IPS-NIHi11 (cell line): ENCODE measurements around the gene HYCC2.
"Not testable (repeated sequence)": the region's sequence is repeated elsewhere in the genome, so short reads cannot be mapped to it uniquely, and the experiment has no call there.

ENCODE experiments used
- DNase-seq: peaks from one replicate; pipeline ENCODE4 v3.0.0; 2012; ENCODE audit warnings: mixed read lengths, low spot score

HYCC2 gene

GRCh38 chr2:201070948-201071478, 458 bp downstream of the HYCC2 start:
- no peak for DNase-seq

DNA sequence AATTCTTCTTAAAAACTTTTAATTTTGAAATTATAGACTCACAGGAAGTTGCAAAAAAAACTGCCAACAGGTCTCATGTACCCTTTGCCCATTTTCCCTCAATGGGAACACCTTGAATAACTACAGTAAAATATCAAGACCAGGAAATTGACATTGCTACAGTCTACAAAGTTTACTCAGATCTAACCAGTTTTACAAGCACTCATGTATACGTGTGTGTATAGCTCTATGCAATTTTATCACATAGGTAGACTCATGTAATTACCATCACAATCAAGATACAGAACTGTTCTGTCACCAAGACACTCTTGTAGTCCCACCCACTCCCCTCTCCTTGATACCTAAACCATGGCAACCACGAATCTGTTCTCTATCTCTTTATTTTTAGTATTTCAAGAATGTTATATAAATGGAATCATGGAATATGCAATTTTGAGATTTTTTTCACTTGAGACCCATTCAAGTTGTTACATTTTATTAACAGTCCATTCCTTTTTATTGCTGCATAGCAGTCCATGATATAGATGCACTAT, 6.6 kb downstream of the HYCC2 start:
- no peak for DNase-seq

DNA sequence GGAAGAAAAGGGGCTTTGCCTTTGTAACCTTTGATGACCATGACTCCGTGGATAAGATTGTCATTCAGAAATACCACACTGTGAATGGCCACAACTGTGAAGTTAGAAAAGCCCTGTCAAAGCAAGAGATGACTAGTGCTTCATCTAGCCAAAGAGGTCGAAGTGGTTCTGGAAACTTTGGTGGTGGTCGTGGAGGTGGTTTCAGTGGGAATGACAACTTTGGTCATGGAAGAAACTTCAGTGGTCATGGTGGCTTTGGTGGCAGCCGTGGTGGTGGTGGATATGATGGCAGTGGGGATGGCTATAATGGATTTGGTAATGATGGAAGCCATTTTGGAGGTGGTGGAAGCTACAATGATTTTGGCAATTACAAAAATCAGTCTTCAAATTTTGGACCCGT, 8.0 kb downstream of the HYCC2 start:
- not testable (repeated sequence) for DNase-seq

- DNase-seq, result no peak
Measured at GRCh38 chr2:201059961-201060755, 11.3 kb downstream of the HYCC2 start.

- DNase-seq, result no peak
Measured at GRCh38 chr2:201058914-201059313, 12.6 kb downstream of the HYCC2 start.

DNA sequence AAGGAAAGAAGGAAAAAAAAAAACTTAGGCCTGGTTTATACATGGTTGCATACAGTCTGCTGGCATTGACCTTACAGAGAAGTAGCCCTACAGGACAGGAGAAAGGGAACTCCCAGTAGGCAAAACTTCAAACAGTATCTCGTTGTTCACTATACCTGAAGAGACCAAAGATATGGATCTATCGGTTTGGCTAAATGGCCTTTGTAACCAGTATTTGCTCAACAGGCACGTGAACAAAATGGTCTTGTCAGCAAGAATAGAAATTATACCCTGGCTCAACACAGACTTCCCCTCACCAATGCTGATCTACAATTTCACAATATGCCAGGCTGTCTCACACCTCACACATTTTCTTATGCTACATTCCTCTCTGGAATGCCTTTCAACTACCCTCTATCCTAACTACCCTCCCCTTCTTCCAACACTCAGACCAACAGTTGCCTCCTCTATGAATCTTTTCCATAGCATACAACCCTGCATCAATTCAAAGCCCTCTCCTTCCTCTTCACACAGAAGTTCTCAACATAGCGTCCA, 13.7 kb downstream of the HYCC2 start:
- DNase-seq, result no peak

DNA sequence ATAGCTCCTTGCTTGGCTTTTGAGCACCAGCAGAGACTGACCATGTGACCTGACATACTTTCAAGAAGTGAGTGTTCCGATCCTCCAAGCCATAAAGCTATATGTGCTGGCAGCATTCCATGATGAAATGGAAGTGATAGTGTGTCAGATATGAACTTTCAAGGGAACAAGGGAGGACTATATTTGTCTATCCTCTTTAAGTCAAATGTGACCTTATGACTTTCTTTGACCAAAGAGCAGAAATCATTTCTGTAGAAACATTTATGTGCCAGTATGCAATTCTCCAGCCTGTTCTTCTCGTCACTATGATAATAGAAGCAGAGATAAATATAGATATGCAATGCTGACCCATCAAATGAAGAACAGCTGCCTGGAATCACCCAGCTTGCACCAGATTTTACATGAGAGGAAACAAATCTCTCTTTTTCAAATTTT, 14.4 kb downstream of the HYCC2 start:
- DNase-seq, result no peak

DNA sequence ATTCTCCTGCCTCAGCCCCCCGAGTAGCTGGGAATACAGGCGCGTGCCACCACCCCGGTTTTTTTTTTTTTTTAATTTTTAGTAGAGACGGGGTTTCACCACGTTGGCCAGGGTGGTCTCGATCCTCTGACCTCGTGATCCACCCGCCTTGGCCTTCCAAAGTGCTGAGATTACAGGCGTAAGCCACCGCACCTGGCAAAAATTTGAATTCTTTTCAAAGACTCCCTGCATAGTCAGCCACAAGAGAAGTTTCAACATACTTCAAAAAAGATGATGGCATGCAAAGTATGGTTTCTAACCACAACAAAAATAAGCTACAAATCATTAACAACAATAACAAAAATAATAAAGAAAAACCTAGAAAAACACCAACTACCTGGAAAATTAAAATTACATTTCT, 22.0 kb downstream of the HYCC2 start:
- DNase-seq, result no peak

DNA sequence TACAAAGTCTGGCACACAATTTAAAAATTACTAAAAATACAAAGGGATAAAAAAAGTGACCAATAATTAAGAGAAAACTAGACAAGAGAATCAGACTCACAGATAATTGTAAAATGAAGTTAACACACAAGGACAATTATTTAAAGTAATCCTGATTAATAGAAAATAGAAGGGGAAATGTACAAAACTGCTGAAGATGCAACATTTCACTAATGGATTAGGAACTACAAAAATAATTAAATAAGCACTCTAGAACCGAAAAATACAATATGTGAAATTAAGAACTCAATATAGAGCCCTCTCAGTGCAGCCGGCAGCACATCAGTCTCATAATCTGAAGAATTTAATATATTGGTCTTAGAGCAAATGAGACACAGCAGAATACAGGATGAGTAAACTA, 24.6 kb downstream of the HYCC2 start:
- no peak for DNase-seq

DNA sequence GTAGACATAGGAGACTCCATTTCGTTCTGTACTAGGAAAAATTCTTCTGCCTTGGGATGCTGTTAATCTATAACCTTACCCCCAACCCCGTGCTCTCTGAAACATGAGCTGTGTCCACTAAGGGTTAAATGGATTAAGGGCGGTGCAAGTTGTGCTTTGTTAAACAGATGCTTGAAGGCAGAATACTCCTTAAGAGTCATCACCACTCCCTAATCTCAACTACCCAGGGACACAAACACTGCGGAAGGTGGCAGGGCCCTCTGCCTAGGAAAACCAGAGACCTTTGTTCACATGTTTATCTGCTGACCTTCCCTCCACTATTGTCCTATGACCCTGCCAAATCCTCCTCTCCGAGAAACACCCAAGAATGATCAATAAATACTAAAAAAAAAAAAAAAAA, 28.4 kb downstream of the HYCC2 start:
- DNase-seq, result not testable (repeated sequence)

DNA sequence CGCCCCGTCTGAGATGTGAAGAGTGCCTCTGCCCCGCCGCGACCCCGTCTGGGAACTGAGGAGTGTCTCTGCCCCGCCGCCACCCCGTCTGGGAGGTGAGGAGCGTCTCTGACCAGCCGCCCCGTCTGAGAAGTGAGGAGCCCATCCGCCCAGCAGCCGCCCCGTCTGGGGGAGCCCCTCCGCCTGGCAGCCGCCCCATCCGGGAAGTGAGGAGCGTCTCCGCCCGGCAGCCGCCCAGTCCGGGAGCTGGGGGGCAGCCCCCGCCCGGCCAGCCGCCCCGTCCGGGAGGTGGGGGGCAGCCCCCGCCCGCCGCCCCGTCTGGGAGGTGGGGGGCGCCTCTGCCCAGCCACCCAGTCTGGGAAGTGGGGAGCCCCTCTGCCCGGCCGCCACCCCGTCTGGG, 29.0 kb downstream of the HYCC2 start:
- not testable (repeated sequence) for DNase-seq

- no peak for DNase-seq
Measured at GRCh38 chr2:201040867-201041628, 30.4 kb downstream of the HYCC2 start.

GRCh38 chr2:201038855-201039254, 32.6 kb downstream of the HYCC2 start:
- DNase-seq, result no peak

- not testable (repeated sequence) for DNase-seq
Measured at GRCh38 chr2:201038361-201038760, 33.1 kb downstream of the HYCC2 start.

DNA sequence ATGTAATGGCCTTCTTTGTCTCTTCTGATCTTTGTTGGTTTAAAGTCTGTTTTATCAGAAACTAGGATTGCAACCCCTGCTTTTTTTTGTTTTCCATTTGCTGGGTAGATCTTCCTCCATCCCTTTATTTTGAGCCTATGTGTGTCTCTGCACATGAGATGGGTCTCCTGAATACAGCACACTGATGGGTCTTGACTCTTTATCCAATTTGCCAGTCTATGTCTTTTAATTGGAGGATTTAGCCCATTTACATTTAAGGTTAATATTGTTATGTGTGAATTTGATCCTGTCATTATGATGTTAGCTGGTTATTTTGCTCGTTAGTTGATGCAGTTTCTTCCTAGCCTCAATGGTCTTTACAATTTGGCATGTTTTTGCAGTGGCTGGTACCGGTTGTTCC, 37.1 kb downstream of the HYCC2 start:
- DNase-seq, result not testable (repeated sequence)

- DNase-seq, result no peak
Measured at GRCh38 chr2:201024518-201024917, 47.0 kb downstream of the HYCC2 start.

DNA sequence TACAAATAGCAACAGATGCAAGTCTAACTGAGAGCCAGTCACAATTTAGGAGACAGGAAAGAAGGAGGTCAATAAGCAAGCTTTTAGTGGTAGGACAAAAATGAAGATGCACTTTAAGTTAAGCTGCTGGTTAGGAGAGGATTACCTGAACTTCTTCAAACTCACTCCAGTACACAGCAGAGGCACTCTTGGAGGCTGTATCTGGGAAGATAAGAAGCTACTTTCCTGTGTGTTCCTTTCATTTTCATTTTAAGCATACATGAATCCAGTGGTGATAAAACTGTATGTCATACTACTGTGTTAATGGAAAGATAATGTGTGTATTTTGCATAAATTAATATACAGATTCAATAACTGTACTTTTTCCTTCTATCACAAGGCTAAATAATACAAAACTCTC, 49.6 kb downstream of the HYCC2 start:
- DNase-seq, result no peak
